Smooth muscle cell (in vitro differentiated cells): ENCODE measurements around the gene ALCAM. TPM values are rescaled to one million over a fixed set of nuclear protein-coding genes. Genes with fewer than 3 reads are reported as not detected.

Experiments used
- DNase-seq: peaks from one replicate; lab custom pipeline; 2025; ENCODE audit not compliant: unreplicated experiment; lab: John Stamatoyannopoulos, UW
- H2AFZ ChIP-seq: fragments of 200-600 bp; sonication (generic); 2 replicates; pipeline ENCODE4 v1.6.0; 2016; ENCODE audit warnings: antibody characterized with exemption, low read depth, mild to moderate bottlenecking
- H3F3A ChIP-seq: fragments of 200-600 bp; sonication (generic); 2 replicates; pipeline ENCODE4 v1.6.0; 2017; ENCODE audit warnings: antibody characterized with exemption, low read depth
- H3K27ac ChIP-seq: fragments of 200-600 bp; sonication (generic); 2 replicates; pipeline ENCODE4 v1.5.1; 2016; ENCODE audit warnings: low read depth, mild to moderate bottlenecking
- H3K27me3 ChIP-seq: fragments of 200-600 bp; sonication (generic); 2 replicates; pipeline ENCODE4 v1.6.1; 2016; ENCODE audit warnings: low read depth, mild to moderate bottlenecking
- H3K36me3 ChIP-seq: fragments of 200-600 bp; sonication (generic); 2 replicates; pipeline ENCODE4 v1.5.1; 2016; ENCODE audit warnings: low read depth
- H3K4me1 ChIP-seq: fragments of 200-600 bp; sonication (generic); 2 replicates; pipeline ENCODE4 v1.5.1; 2016; ENCODE audit warnings: low read depth
- H3K4me2 ChIP-seq: fragments of 200-600 bp; sonication (generic); 2 replicates; pipeline ENCODE4 v1.6.0; 2016; ENCODE audit warnings: mild to moderate bottlenecking
- H3K4me3 ChIP-seq: fragments of 200-600 bp; sonication (generic); 2 replicates; pipeline ENCODE4 v1.5.1; 2016; ENCODE audit warnings: mild to moderate bottlenecking
- H3K79me2 ChIP-seq: fragments of 200-600 bp; sonication (generic); 2 replicates; pipeline ENCODE4 v1.6.0; 2016; ENCODE audit warnings: low read depth, mild to moderate bottlenecking
- H3K9ac ChIP-seq: fragments of 200-600 bp; sonication (generic); 2 replicates; pipeline ENCODE4 v1.6.0; 2016; ENCODE audit warnings: low read depth
- H3K9me3 ChIP-seq: fragments of 200-600 bp; sonication (generic); replicated peaks from 2 replicates; pipeline ENCODE4 v1.5.1; 2016; ENCODE audit warnings: low read depth
- H4K20me1 ChIP-seq: fragments of 200-600 bp; sonication (generic); 2 replicates; pipeline ENCODE4 v1.6.0; 2016; ENCODE audit warnings: low read depth
- CTCF ChIP-seq: fragments of 200-600 bp; sonication (generic); IDR thresholded peaks from 2 replicates; pipeline ENCODE4 v1.5.1; 2017; ENCODE audit warnings: borderline replicate concordance, mild to moderate bottlenecking, antibody characterized with exemption; ENCODE audit not compliant: insufficient read depth, poor library complexity, severe bottlenecking
- polyA plus RNA-seq: library from polyadenylated mRNA; unstranded; fragments of >200 nt; fragmentation: Nextera tagmentation; extraction: Ambion mirVana; gene quantifications from 2 replicates; pipeline ENCODE4 v1.2.1, GENCODE V29; 2016
- total RNA-seq: library from RNA; depleted of rRNA; stranded (reverse); fragments of >200 nt; gene quantifications from 2 replicates; pipeline ENCODE4 v1.2.3, GENCODE V29; 2014

The ALCAM gene
- total and polyA plus RNA-seq, 2 experiments from 2014 or later, result 110 to 314 TPM

GRCh38 chr3:105622169-105622568 is 255.5 kb downstream of the ALCAM start:
- TF ChIP-seq CTCF, result no peak
- no peak overlapping the region for H3K4me3 ChIP-seq
- no peaks in the 10 kb centered on the region for H3K4me1 ChIP-seq
- no peaks in the 10 kb centered on the region for H3K27me3 ChIP-seq
- no peaks in the 10 kb centered on the region for H3K9me3 ChIP-seq
- no peak overlapping the region for H3K4me2 ChIP-seq
- H3K27ac ChIP-seq, result no peak overlapping the region
- H2AFZ ChIP-seq, result no peak overlapping the region
- DNase-seq, result no peak
- no peaks in the 10 kb centered on the region for H3F3A ChIP-seq
- no peaks in the 10 kb centered on the region for H4K20me1 ChIP-seq
- no peaks in the 10 kb centered on the region for H3K36me3 ChIP-seq
- H3K9ac ChIP-seq, result no peak overlapping the region
- no peaks in the 10 kb centered on the region for H3K79me2 ChIP-seq
